Colonic mucosa (tissue), 4 donors: ENCODE results near the gene AATK. TPM values are rescaled to one million over a fixed set of nuclear protein-coding genes. Genes with fewer than 3 reads are reported as not detected.

Experiments used
- DNase-seq: peaks from one replicate; pipeline ENCODE4 v3.0.0-alpha.2; 2020
- H3K27ac ChIP-seq: fragments of 200-600 bp; one replicate; pipeline ENCODE4 v1.8.0; 2021
- H3K27me3 ChIP-seq: fragments of 200-600 bp; one replicate; pipeline ENCODE4 v1.8.0; 2021
- H3K36me3 ChIP-seq: fragments of 200-600 bp; one replicate; pipeline ENCODE4 v1.8.0; 2021
- H3K4me1 ChIP-seq: fragments of 200-600 bp; one replicate; pipeline ENCODE4 v1.8.0; 2021; ENCODE audit warnings: mild to moderate bottlenecking
- H3K4me3 ChIP-seq: fragments of 200-600 bp; one replicate; pipeline ENCODE4 v1.8.0; 2021
- H3K9ac ChIP-seq, 2 donors: one replicate each; pipeline ENCODE4 v1.7.0; 2013; ENCODE audit warnings: control low read depth in 2 of 2, low read depth in 2 of 2, low read length in 2 of 2
- H3K9me3 ChIP-seq: fragments of 200-600 bp; one replicate; pipeline ENCODE4 v1.8.0; 2021
- CTCF ChIP-seq: fragments of 200-600 bp; IDR thresholded peaks from one replicate; pipeline ENCODE4 v1.8.0; 2022; ENCODE audit warnings: antibody characterized with exemption, mild to moderate bottlenecking
- intact Hi-C: fragments of 100-400 bp; cut with DNase I; formaldehyde crosslinking; loops from one replicate; pipeline ENCODE4 v1.14.1; 2022
- total RNA-seq, 2 donors: library from RNA; stranded (reverse); fragmentation: NEBNext Ultra II Directional in 1 of 2; extraction: Animal tissue kit (Norgen Biotek cat#: 25700) in 1 of 2; gene quantifications; one replicate each; pipeline ENCODE4 v1.2.1, GENCODE V29; 2021
- donor health status: healthy.
- donor health status: DM: no; HTN: no; CAD: no.
- donor health status: DM: no; HTN: no; CAD: no.

AATK gene
- total RNA-seq, 2 donors from 2014 or later: 9.1 to 13.3 TPM

DNA sequence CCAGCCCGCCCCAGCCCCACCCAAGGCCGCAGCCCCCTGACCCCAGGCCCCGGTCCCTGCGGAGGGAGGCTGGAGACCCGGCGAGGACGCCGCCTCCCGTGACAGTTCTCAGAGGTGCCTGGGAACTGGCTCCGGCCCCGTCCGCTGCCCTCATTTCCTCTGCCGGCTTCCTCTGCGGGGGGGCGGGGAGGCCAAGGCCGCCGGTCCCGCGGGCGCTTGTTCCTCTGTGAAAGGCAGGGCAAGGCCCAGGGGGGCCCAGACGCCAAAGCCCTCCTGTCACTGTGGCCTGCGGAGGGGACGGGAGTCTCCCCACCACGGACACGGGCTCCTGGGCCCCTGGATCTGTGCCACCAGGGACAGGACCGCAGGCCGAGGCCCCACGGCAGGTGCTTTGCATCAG, 5.7 kb downstream of the AATK start:
- no peak for DNase-seq
- no peak for TF ChIP-seq CTCF
- Histone ChIP-seq H3K27me3 (peaks cover 13% of the 10 kb centered on the region), H3K9ac (no peak overlapping the region), H3K4me3 (peak overlapping the region; percentile 5), H3K9me3 (no peaks in the 10 kb centered on the region), H3K36me3 (no peaks in the 10 kb centered on the region), H3K4me1 (no peaks in the 10 kb centered on the region), H3K27ac (no peak overlapping the region)
- intact Hi-C loops: no loop called here

GRCh38 chr17:81159611-81160265, 6.3 kb downstream of the AATK start:
- DNase-seq: no peak
- Histone ChIP-seq H3K27ac (no peak overlapping the region), H3K9ac (no peak overlapping the region), H3K4me1 (no peaks in the 10 kb centered on the region), H3K4me3 (peak overlapping the region; percentile 5), H3K36me3 (no peaks in the 10 kb centered on the region), H3K27me3 (peaks cover 7% of the 10 kb centered on the region), H3K9me3 (no peaks in the 10 kb centered on the region)
- intact Hi-C loops: no loop called here
- TF ChIP-seq CTCF: no peak

- H3K27me3 ChIP-seq: peaks cover 3% of the 10 kb centered on the region
- H3K4me1 ChIP-seq: no peaks in the 10 kb centered on the region
- H3K9ac ChIP-seq: no peak overlapping the region
- DNase-seq: no peak
- no peak for TF ChIP-seq CTCF
- H3K36me3 ChIP-seq: no peaks in the 10 kb centered on the region
- no peak overlapping the region for H3K27ac ChIP-seq
- H3K9me3 ChIP-seq: no peaks in the 10 kb centered on the region
- intact Hi-C loops: no loop called here
- no peak overlapping the region for H3K4me3 ChIP-seq
These were observed 7.1 kb downstream of the AATK start for GRCh38 chr17:81158688-81159590.

DNA sequence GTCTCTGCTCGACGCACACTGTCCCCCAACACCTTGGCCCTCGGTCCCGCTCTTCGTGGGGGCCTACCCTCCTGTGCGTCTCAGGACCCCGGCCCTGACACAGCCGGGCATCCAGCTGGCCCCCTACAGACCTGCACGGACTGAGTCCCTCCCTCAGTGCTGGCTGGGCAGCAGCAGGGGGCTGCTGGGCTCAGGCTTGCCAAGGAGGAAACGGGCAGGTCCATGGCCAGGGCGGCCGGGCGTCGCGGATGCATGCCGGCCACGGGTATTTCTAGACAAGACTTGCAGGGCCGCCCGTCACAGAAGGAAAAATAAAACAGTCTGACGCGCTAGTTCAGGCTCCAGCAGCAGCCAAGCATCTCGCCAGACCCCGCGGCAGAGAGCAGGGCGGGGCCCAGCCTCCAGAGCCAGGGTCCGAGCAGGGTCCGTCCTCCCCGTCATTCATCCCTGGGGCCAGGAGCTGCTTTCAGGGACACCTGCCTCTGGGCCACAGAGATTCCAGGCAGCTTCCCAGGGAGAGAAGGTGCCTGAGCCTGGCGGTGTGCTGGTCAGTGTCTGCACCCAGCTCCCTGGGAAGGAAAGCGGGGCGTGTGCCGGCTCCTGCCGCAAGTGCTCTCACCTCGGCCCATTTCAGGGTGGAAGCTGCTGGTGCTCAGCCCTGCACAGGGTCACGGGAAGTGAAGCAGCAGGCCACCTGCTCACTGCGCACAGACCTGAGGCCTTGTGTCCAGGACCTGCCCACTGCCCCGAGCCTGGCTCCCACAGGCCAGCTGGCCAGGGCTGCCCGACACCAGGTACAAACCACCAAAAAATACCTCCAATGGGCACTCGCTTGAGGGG, 8.0 kb downstream of the AATK start:
- Histone ChIP-seq H3K4me1 (no peaks in the 10 kb centered on the region), H3K9ac (no peak overlapping the region), H3K9me3 (no peaks in the 10 kb centered on the region), H3K4me3 (no peak overlapping the region), H3K36me3 (no peaks in the 10 kb centered on the region), H3K27ac (no peak overlapping the region), H3K27me3 (peaks cover 3% of the 10 kb centered on the region)
- no peak for TF ChIP-seq CTCF
- no peak for DNase-seq
- intact Hi-C loops: no loop called here
